Mucosa of descending colon (tissue), 3 donors: ENCODE measurements around the gene CHAMP1. TPM values are rescaled to one million over a fixed set of nuclear protein-coding genes. Genes with fewer than 3 reads are reported as not detected.

Experiments used
- ATAC-seq: fragments of 200-7000 bp; cut with Tn5 transposase; one replicate; pipeline ENCODE4 v1.9.1; 2020; ENCODE audit warnings: mild to moderate bottlenecking, moderate library complexity
- DNase-seq, 3 donors: peaks; one replicate each; pipeline ENCODE4 v3.0.0-alpha.2; 2020
- H3K36me3 ChIP-seq: fragments of 200-600 bp; one replicate; pipeline ENCODE4 v1.8.0; 2021; ENCODE audit warnings: low read depth, mild to moderate bottlenecking
- H3K4me1 ChIP-seq: fragments of 200-600 bp; one replicate; pipeline ENCODE4 v1.8.0; 2021; ENCODE audit warnings: low read depth, mild to moderate bottlenecking
- H3K4me3 ChIP-seq: fragments of 200-600 bp; one replicate; pipeline ENCODE4 v1.8.0; 2021; ENCODE audit warnings: mild to moderate bottlenecking
- H3K9me3 ChIP-seq: fragments of 200-600 bp; one replicate; pipeline ENCODE4 v1.8.0; 2021; ENCODE audit warnings: mild to moderate bottlenecking
- intact Hi-C, 2 donors: fragments of 100-400 bp; cut with DNase I in 1 of 2; cut with micrococcal nuclease in 1 of 2; formaldehyde crosslinking; loops; one replicate each; pipeline versions ENCODE4 v1.11.0 to v1.11.1; 2022; cut with DNase I, micrococcal nuclease
- total RNA-seq, 3 donors: library from RNA; stranded (reverse); fragmentation: NEBNext Ultra II Directional in 2 of 3; extraction: Animal tissue kit (Norgen Biotek cat#: 25700) in 2 of 3; gene quantifications; one replicate each; pipeline versions ENCODE4 v1.2.1 to v1.2.4, GENCODE V29; 2021 to 2023
- TF ChIP-seq, protein P1 (sequence below): fragments of 200-600 bp; IDR thresholded peaks from one replicate; pipeline ENCODE4 v1.8.0; 2022; ENCODE audit warnings: antibody characterized with exemption, mild to moderate bottlenecking
- donor health status: DM: no; HTN: no; CAD: no; lungs with moderate emphysema.
- donor health status: DM: no; HTN: no; CAD: no.
- donor health status: DM: no; HTN: yes; CAD: no.

Gene CHAMP1
- total RNA-seq, 3 donors from 2014 or later, result 16.1 to 17.8 (median 16.7) TPM

DNA sequence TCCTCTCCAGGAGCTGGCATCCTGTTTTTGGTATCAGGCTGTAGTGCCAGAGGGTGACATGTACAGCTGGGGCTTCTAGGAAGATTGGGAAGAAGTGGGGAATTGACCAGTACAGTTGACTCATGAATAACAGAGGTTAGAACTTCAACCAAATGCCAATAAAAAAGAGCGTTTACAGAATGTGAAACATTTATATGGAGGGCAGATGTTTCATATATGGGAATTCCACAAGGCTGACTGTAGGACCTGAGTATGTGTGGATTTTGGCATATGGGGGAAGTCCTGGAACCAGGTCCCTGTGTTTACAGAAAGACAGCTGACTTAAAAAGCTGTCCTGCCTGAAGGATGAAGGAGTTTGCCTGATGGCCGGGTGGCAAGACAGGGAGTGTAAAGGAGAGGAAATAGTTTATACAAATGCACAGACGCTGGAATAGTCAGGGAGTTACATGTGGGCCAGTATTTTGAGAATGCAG, 5.2 kb downstream of the CHAMP1 start:
- DNase-seq (no peak), ATAC-seq (no peak)
- no peak overlapping the region for H3K4me3 ChIP-seq
- peaks cover under 1% of the 10 kb centered on the region for H3K36me3 ChIP-seq
- TF ChIP-seq, protein P1, sequence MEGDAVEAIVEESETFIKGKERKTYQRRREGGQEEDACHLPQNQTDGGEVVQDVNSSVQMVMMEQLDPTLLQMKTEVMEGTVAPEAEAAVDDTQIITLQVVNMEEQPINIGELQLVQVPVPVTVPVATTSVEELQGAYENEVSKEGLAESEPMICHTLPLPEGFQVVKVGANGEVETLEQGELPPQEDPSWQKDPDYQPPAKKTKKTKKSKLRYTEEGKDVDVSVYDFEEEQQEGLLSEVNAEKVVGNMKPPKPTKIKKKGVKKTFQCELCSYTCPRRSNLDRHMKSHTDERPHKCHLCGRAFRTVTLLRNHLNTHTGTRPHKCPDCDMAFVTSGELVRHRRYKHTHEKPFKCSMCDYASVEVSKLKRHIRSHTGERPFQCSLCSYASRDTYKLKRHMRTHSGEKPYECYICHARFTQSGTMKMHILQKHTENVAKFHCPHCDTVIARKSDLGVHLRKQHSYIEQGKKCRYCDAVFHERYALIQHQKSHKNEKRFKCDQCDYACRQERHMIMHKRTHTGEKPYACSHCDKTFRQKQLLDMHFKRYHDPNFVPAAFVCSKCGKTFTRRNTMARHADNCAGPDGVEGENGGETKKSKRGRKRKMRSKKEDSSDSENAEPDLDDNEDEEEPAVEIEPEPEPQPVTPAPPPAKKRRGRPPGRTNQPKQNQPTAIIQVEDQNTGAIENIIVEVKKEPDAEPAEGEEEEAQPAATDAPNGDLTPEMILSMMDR, result no peak
- H3K9me3 ChIP-seq, result no peaks in the 10 kb centered on the region
- intact Hi-C loops, result no loop called here
- peaks cover 12% of the 10 kb centered on the region for H3K4me1 ChIP-seq

DNA sequence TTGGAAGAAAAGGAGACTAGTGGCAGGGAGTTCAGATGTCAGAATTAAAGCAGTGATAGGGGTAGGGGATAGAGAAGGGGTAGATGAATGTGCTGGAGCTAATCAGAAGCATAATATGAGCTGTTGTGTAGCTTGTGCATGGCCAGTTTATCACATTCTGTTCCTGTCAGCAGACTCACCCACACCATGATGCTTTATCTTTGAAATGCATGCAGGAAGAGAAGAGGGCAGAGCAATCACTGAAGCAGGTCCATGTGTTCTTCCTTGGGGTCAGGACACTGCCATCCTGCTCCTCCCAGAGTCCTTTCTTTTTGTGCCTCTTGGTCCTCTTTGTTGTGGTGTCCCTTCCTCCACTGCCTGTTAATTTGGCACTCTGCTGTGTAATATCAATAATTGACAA, 5.8 kb downstream of the CHAMP1 start:
- ATAC-seq (no peak), DNase-seq (no peak)
- intact Hi-C loops, result no loop called here
- Histone ChIP-seq H3K4me1 (peaks cover 12% of the 10 kb centered on the region), H3K4me3 (no peak overlapping the region), H3K36me3 (peaks cover 7% of the 10 kb centered on the region), H3K9me3 (no peaks in the 10 kb centered on the region)
- TF ChIP-seq, protein P1, result no peak

DNA sequence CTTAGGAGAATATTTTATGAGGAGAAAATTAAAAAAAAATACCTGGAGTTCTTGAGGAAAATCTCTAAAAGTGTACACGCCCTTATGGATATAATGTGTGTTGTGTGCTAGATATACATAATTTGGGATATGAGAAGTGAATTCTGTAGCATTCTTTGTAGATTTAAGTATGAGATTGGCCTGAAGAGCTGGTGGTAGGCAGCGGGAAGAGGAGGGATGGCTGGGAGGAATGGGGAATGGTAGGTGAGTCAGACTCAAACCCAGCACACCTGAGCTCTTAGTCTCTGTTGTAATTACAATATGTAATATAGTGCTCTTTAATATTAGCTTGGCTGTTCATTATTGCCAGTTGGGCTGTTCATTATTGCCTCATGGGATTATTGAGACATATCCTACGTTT, 7.0 kb downstream of the CHAMP1 start:
- TF ChIP-seq, protein P1, result no peak
- intact Hi-C loops, result no loop called here
- peaks cover 7% of the 10 kb centered on the region for H3K36me3 ChIP-seq

DNA sequence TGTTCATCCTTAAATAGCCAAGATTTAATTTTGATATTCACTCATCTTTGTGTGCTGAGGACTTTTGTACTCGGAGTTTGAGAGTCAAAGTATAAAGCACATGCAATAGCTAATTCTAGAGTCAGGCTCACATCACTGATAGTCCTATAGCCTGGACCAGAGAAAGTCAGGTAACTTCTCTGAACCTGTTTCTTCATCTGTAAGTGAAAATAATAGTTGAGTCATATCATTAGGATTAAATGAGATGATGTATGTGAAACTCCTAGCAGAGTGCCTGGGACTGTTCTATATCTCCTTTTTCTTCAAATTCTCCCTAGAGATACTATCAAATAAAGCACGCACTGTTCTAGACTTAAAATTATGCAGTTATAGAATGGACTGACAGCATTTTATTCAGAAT, 9.0 kb downstream of the CHAMP1 start:
- TF ChIP-seq, protein P1, result no peak
- ATAC-seq (no peak), DNase-seq (no peak)
- Histone ChIP-seq H3K36me3 (peaks cover 7% of the 10 kb centered on the region), H3K4me3 (no peak overlapping the region), H3K9me3 (no peaks in the 10 kb centered on the region), H3K4me1 (peaks cover 3% of the 10 kb centered on the region)
- intact Hi-C loops, result no loop called here

More for the DNA sequence above, 7.0 kb downstream of the CHAMP1 start:
- DNase-seq (no peak), ATAC-seq (no peak)
- H3K4me1 ChIP-seq, result peaks cover 5% of the 10 kb centered on the region
- no peaks in the 10 kb centered on the region for H3K9me3 ChIP-seq
- H3K4me3 ChIP-seq, result no peak overlapping the region

DNA sequence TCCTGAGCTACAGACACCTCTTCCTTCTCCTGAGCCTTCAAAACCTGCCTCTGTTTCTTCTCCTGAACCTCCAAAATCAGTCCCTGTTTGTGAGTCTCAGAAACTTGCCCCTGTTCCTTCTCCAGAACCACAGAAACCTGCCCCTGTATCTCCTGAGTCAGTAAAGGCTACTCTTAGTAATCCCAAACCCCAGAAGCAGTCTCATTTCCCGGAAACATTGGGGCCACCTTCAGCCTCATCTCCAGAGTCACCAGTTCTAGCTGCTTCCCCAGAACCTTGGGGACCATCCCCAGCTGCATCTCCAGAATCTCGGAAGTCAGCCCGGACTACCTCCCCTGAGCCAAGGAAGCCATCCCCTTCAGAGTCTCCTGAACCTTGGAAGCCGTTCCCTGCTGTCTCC, 10.0 kb downstream of the CHAMP1 start:
- no peaks in the 10 kb centered on the region for H3K9me3 ChIP-seq
- peaks cover 7% of the 10 kb centered on the region for H3K36me3 ChIP-seq
- ATAC-seq (no peak), DNase-seq (no peak)
- TF ChIP-seq, protein P1, result no peak
- H3K4me3 ChIP-seq, result no peak overlapping the region
- intact Hi-C loops, result no loop called here
- peaks cover 5% of the 10 kb centered on the region for H3K4me1 ChIP-seq

DNA sequence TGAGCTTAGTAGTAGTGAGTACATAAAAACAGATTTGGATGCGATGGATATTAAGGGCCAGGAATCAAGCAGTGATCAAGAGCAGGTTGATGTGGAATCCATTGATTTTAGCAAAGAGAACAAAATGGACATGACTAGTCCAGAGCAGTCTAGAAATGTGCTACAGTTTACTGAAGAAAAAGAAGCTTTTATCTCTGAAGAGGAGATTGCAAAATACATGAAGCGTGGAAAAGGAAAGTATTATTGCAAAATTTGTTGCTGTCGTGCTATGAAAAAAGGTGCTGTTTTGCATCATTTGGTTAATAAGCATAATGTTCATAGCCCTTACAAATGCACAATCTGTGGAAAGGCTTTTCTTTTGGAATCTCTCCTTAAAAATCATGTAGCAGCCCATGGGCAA, 11.4 kb downstream of the CHAMP1 start:
- no peak for ATAC-seq
- TF ChIP-seq, protein P1, result no peak
- intact Hi-C loops, result no loop called here
- Histone ChIP-seq H3K4me3 (no peak overlapping the region), H3K36me3 (peaks cover 7% of the 10 kb centered on the region), H3K4me1 (peaks cover 5% of the 10 kb centered on the region), H3K9me3 (no peaks in the 10 kb centered on the region)
- no peak for DNase-seq
